SK-N-SH (cell line): ENCODE measurements around the gene FGD4. TPM values are rescaled to one million over a fixed set of nuclear protein-coding genes. Genes with fewer than 3 reads are reported as not detected.

ENCODE experiments used
- CTCF ChIA-PET: fragments of 300-600, 350-600 bp; formaldehyde crosslinking; extraction: SDS; loops from one replicate; lab custom pipeline; 2021; lab: Yijun Ruan, JAX
- POLR2A ChIA-PET: fragments of 350-600 bp; sonication (Branson Sonifier 250); formaldehyde crosslinking; extraction: SDS; loops from one replicate; lab custom pipeline; 2020; ENCODE audit warnings: antibody characterized with exemption, inconsistent platforms; lab: Yijun Ruan, JAX
- DNase-seq: peaks from one replicate; pipeline ENCODE4 v3.0.0; 2012
- H2AFZ ChIP-seq: fragments of 200-600 bp; sonication (generic); 2 replicates; pipeline ENCODE4 v1.8.1; 2016; ENCODE audit warnings: antibody characterized with exemption, mild to moderate bottlenecking, low read depth
- H3F3A ChIP-seq: fragments of 200-600 bp; sonication (generic); replicated peaks from 2 replicates; pipeline ENCODE3; 2016; ENCODE audit warnings: antibody characterized with exemption, mild to moderate bottlenecking; ENCODE audit not compliant: insufficient read depth
- H3K27ac ChIP-seq, 2 experiments: fragments of 200-500 bp in 1 of 2; fragments of 200-600 bp in 1 of 2; sonication (Bioruptor generic) in 1 of 2; sonication (generic), shearing (Covaris generic) in 1 of 2; 2 replicates each; pipeline versions ENCODE4 v1.5.1 to v1.6.1; 2014 to 2016; ENCODE audit warnings: low read depth in 2 of 2, inconsistent platforms in 1 of 2, low read length in 1 of 2, mild to moderate bottlenecking in 1 of 2, mixed read lengths in 1 of 2
- H3K27me3 ChIP-seq: fragments of 200-600 bp; sonication (generic), shearing (Covaris generic); 2 replicates; pipeline ENCODE4 v1.6.1; 2016; ENCODE audit warnings: mixed run types; ENCODE audit not compliant: insufficient read depth
- H3K36me3 ChIP-seq, 2 experiments: fragments of 200-500 bp in 1 of 2; fragments of 200-600 bp in 1 of 2; sonication (Bioruptor generic) in 1 of 2; sonication (generic) in 1 of 2; replicated peaks in 1 of 2; 2 replicates each; pipeline versions ENCODE3 to v1.5.1; 2014 to 2016; ENCODE audit warnings: low read length in 1 of 2, mild to moderate bottlenecking in 1 of 2; ENCODE audit not compliant: insufficient read depth in 2 of 2, control insufficient read depth in 1 of 2
- H3K4me1 ChIP-seq, 2 experiments: fragments of 200-500 bp in 1 of 2; fragments of 200-600 bp in 1 of 2; sonication (Bioruptor generic) in 1 of 2; sonication (generic), shearing (Covaris generic) in 1 of 2; 2 replicates each; pipeline versions ENCODE4 v1.5.1 to v1.6.1; 2014 to 2016; ENCODE audit warnings: low read depth in 1 of 2, low read length in 1 of 2, mixed run types in 1 of 2; ENCODE audit not compliant: insufficient read depth in 2 of 2, control insufficient read depth in 1 of 2
- H3K4me2 ChIP-seq: fragments of 200-600 bp; sonication (generic), shearing (Covaris generic); 2 replicates; pipeline ENCODE4 v1.6.1; 2017; ENCODE audit warnings: mixed run types
- H3K4me3 ChIP-seq, 2 experiments: fragments of 200-500 bp in 1 of 2; fragments of 200-600 bp in 1 of 2; sonication (Bioruptor generic) in 1 of 2; sonication (generic), shearing (Covaris generic) in 1 of 2; 2 replicates each; pipeline versions ENCODE4 v1.5.1 to v1.8.1; 2014 to 2016; ENCODE audit warnings: low read depth in 2 of 2, inconsistent platforms in 1 of 2, low read length in 1 of 2, mild to moderate bottlenecking in 1 of 2, mixed read lengths in 1 of 2, moderate library complexity in 1 of 2
- H3K79me2 ChIP-seq: fragments of 200-600 bp; sonication (generic); 2 replicates; pipeline ENCODE4 v1.8.1; 2017; ENCODE audit warnings: mild to moderate bottlenecking; ENCODE audit not compliant: insufficient read depth
- H3K9ac ChIP-seq: fragments of 200-600 bp; sonication (generic); 2 replicates; pipeline ENCODE4 v1.6.1; 2017; ENCODE audit warnings: mixed run types
- H3K9me2 ChIP-seq: fragments of 200-600 bp; sonication (generic); 2 replicates; pipeline ENCODE4 v1.6.1; 2017; ENCODE audit warnings: mixed run types
- H3K9me3 ChIP-seq: fragments of 200-600 bp; sonication (generic); 2 replicates; pipeline ENCODE4 v1.6.1; 2017; ENCODE audit warnings: mixed run types, mild to moderate bottlenecking, moderate library complexity
- H4K20me1 ChIP-seq: fragments of 200-600 bp; sonication (generic); 2 replicates; pipeline ENCODE4 v1.6.1; 2017; ENCODE audit warnings: mild to moderate bottlenecking, mixed run types; ENCODE audit not compliant: insufficient read depth
- CHD2 ChIP-seq: fragments of 150-350 bp; IDR thresholded peaks from 2 replicates; pipeline ENCODE4 v1.6.1; 2018; ENCODE audit warnings: low read length; ENCODE audit not compliant: partially characterized antibody
- ELF1 ChIP-seq: IDR thresholded peaks from 2 replicates; pipeline ENCODE4 v1.4.0; 2012
- EZH2phosphoT487 ChIP-seq: fragments of 200-600 bp; sonication (generic); IDR thresholded peaks from 2 replicates; pipeline ENCODE4 v1.6.1; 2017; ENCODE audit warnings: low read depth, mixed run types, mild to moderate bottlenecking, antibody characterized with exemption, moderate library complexity, borderline replicate concordance
- SMC3 ChIP-seq: IDR thresholded peaks from 2 replicates; pipeline ENCODE4 v1.6.1; 2012; ENCODE audit warnings: low read depth, low read length, improper control_type of control experiment
- USF2 ChIP-seq: fragments of 150-350 bp; IDR thresholded peaks from 2 replicates; pipeline ENCODE4 v1.6.1; 2017; ENCODE audit warnings: antibody characterized with exemption, low read length, low read depth, borderline replicate concordance
- WGBS: methylation state at CpG from one replicate; pipeline ENCODE4 v1.1.6; 2017; ENCODE audit warnings: low lambda C conversion rate; 5-methylcytosine and 5-hydroxymethylcytosine counted together
- polyA plus RNA-seq, 3 experiments: library from polyadenylated mRNA; depleted of rRNA; stranded (reverse); fragments of >200 nt; gene quantifications; 2 replicates each; pipeline ENCODE4 v1.2.3, GENCODE V29; 2012
- TF ChIP-seq, protein P1 (sequence below): IDR thresholded peaks from 2 replicates; pipeline ENCODE4; 2012
- TF ChIP-seq, protein P2 (sequence below): IDR thresholded peaks from 2 replicates; pipeline ENCODE4 v1.4.0; 2012; ENCODE audit warnings: low read depth, borderline replicate concordance
- TF ChIP-seq, protein P3 (sequence below): fragments of 200-600 bp; sonication (generic); IDR thresholded peaks from 2 replicates; pipeline ENCODE4 v1.6.1; 2017; ENCODE audit warnings: antibody characterized with exemption, mild to moderate bottlenecking, moderate library complexity

FGD4 gene
- polyA plus RNA-seq, 1 of the 3 experiments (the other 2 are of a cell fraction): 0.26 TPM

DNA sequence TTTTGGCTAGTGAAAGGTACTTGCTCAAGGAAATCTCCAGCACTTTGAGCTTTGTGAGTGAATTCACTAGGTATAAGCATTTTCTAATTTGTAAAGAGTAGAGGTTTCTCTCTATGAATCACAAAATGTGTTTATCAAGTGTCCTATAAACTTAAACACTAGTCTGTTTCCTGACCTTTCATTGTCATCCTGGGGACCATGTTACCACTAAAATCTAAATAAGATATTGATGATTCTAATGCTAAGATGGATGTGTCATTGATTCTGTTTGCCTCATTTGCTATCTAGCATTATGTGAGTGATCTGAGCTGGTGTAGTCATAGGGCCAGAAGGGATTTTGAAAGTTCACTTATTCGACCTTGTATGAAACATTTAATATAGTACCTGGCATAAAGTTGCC, 199.3 kb downstream of the FGD4 start:
- H3K9me2 ChIP-seq: no peaks in the 10 kb centered on the region
- no peak for DNase-seq
- CTCF ChIA-PET: interaction anchor here (0.7 kb wide), 1 partner anchor 128 kb away, joined by 3 read pairs; no protein-coding TSS in a partner anchor
- H3K4me3 ChIP-seq: no peak overlapping the region
- H4K20me1 ChIP-seq: no peaks in the 10 kb centered on the region
- H3K4me2 ChIP-seq: no peak overlapping the region
- no peaks in the 10 kb centered on the region for H3K27me3 ChIP-seq
- POLR2A ChIA-PET: no interaction called here
- H3K4me1 ChIP-seq: no peaks in the 10 kb centered on the region
- no peak overlapping the region for H3K27ac ChIP-seq
- TF ChIP-seq SMC3: no peak
- TF ChIP-seq, protein P1, sequence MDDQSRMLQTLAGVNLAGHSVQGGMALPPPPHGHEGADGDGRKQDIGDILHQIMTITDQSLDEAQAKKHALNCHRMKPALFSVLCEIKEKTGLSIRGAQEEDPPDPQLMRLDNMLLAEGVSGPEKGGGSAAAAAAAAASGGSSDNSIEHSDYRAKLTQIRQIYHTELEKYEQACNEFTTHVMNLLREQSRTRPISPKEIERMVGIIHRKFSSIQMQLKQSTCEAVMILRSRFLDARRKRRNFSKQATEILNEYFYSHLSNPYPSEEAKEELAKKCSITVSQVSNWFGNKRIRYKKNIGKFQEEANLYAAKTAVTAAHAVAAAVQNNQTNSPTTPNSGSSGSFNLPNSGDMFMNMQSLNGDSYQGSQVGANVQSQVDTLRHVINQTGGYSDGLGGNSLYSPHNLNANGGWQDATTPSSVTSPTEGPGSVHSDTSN: no peak
- no peak for TF ChIP-seq ELF1
- no peak for TF ChIP-seq EZH2phosphoT487
- TF ChIP-seq, protein P2, sequence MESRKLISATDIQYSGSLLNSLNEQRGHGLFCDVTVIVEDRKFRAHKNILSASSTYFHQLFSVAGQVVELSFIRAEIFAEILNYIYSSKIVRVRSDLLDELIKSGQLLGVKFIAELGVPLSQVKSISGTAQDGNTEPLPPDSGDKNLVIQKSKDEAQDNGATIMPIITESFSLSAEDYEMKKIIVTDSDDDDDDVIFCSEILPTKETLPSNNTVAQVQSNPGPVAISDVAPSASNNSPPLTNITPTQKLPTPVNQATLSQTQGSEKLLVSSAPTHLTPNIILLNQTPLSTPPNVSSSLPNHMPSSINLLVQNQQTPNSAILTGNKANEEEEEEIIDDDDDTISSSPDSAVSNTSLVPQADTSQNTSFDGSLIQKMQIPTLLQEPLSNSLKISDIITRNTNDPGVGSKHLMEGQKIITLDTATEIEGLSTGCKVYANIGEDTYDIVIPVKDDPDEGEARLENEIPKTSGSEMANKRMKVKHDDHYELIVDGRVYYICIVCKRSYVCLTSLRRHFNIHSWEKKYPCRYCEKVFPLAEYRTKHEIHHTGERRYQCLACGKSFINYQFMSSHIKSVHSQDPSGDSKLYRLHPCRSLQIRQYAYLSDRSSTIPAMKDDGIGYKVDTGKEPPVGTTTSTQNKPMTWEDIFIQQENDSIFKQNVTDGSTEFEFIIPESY: no peak
- no peak overlapping the region for H3K9ac ChIP-seq
- no peaks in the 10 kb centered on the region for H3K79me2 ChIP-seq
- no peak overlapping the region for H2AFZ ChIP-seq
- H3K9me3 ChIP-seq: no peaks in the 10 kb centered on the region
- no peaks in the 10 kb centered on the region for H3F3A ChIP-seq
- WGBS: 68% methylated on average over 1 of the region's 1 CpG
- peaks cover 0 to 8% of the 10 kb centered on the region in 2 experiments for H3K36me3 ChIP-seq

GRCh38 chr12:32600681-32601080, 201.3 kb downstream of the FGD4 start:
- DNase-seq: no peak
- Histone ChIP-seq H3K27ac (no peak overlapping the region), H3K9ac (no peak overlapping the region), H3K9me3 (no peaks in the 10 kb centered on the region), H3K4me2 (no peak overlapping the region), H3K36me3 (peaks cover 0 to 8% of the 10 kb centered on the region in 2 experiments), H3K4me3 (no peak overlapping the region), H3K9me2 (no peaks in the 10 kb centered on the region), H4K20me1 (no peaks in the 10 kb centered on the region), H3K27me3 (no peaks in the 10 kb centered on the region), H3K4me1 (no peaks in the 10 kb centered on the region), H2AFZ (no peak overlapping the region), H3F3A (no peaks in the 10 kb centered on the region), H3K79me2 (no peaks in the 10 kb centered on the region)
- POLR2A ChIA-PET: no interaction called here
- WGBS: 88% methylated on average over 2 of the region's 2 CpGs
- CTCF ChIA-PET: no interaction called here
- TF ChIP-seq, protein P3, sequence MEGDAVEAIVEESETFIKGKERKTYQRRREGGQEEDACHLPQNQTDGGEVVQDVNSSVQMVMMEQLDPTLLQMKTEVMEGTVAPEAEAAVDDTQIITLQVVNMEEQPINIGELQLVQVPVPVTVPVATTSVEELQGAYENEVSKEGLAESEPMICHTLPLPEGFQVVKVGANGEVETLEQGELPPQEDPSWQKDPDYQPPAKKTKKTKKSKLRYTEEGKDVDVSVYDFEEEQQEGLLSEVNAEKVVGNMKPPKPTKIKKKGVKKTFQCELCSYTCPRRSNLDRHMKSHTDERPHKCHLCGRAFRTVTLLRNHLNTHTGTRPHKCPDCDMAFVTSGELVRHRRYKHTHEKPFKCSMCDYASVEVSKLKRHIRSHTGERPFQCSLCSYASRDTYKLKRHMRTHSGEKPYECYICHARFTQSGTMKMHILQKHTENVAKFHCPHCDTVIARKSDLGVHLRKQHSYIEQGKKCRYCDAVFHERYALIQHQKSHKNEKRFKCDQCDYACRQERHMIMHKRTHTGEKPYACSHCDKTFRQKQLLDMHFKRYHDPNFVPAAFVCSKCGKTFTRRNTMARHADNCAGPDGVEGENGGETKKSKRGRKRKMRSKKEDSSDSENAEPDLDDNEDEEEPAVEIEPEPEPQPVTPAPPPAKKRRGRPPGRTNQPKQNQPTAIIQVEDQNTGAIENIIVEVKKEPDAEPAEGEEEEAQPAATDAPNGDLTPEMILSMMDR: no peak
- TF ChIP-seq CHD2 (no peak), USF2 (no peak), ELF1 (no peak)
- TF ChIP-seq, protein P1: no peak
